Fibroblast of the conjunctiva (primary cell): ENCODE measurements around the gene MEGF6.

Experiments
- DNase-seq: peaks from one replicate; pipeline ENCODE4 v3.0.0-alpha.2; 2010; ENCODE audit warnings: low read depth

Gene MEGF6

DNA sequence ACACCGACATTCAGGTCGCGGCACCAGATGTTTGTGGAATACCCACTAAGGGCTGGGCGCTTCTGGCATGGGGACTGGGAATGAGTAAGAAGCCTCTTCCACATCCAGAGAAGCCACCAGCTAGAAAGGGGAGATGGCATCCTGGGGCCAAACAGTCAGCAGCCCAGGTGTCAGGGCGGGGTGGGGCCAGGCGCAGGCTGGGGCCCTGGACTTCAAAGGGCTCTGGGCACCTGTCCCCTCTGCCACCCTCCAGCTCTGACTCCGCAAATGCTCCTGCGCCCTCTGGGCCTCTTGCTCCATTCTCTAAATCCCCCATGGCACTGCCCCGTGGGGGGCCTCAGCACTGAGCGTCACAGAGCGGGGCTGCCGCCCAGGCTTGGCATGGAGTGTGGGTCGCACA lies 70.4 kb downstream of the MEGF6 start:
- DNase-seq, result no peak

- no peak for DNase-seq
These were observed 71.4 kb downstream of the MEGF6 start for GRCh38 chr1:3539707-3540425.

DNA sequence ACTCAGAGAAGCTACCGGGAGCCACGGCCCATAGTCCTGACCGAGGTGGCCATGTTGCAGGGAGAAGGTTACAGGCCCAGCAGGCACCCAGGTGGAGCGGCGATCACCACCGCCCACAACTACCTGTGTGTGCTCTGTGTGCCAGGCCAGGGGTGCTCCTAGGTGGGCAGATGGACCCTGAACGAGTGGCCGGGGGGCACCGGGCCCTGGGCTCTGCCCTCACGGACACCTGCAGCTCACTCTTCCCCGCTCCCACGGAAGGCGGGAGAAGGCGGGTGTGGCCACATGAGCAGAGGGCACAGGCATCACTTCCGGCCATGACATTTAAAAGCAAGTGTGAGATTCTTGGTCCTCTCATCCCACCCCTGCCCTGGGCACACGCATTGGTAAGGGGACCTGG lies 73.9 kb downstream of the MEGF6 start:
- DNase-seq, result no peak

DNA sequence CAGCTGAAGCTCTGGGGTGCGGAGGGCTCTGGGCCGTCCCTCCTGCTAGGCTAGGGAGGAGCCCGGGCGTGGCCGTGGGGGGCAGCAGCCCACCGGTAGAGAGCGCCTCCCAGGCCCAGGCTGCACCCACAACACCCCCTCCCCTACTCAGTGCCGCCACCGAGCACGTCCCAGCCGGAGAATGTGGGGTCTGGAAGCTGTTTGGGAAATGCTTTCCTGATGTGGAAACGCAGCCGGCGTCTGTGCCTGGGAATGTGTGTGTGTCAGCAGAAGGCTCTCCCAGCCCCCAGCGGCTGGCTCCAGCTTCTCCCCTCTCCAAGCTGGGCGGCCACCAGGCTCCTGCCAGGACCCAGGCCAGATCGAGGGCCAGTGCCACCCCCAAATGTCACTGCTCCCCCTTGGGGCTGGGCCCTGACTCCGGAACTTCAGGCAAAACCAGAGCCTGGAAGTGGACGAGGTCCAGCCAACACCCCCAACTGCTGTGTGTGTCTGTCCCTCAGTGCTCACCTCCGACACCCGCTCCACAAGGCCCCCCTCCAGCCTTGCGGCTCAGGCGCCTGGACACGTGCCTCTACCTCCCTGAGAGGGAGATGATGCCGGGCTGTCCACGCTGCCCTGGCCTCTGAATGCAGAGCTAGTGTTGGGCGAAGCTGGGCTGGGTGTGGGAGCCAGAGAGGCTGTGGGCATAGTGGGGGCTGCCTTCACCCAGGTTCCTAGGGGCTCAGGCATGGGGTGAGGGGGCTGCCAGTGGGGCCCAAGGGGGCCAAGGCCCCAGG lies 74.7 kb downstream of the MEGF6 start:
- no peak for DNase-seq

GRCh38 chr1:3535732-3536131 lies 75.6 kb downstream of the MEGF6 start:
- DNase-seq, result no peak

GRCh38 chr1:3534803-3535637 lies 76.3 kb downstream of the MEGF6 start:
- no peak for DNase-seq

- DNase-seq, result no peak
These were observed 78.0 kb downstream of the MEGF6 start for GRCh38 chr1:3533067-3534048.

- no peak for DNase-seq
These were observed 79.4 kb downstream of the MEGF6 start for GRCh38 chr1:3531928-3532327.

- peak; percentile 8 for DNase-seq
These were observed 80.1 kb downstream of the MEGF6 start for GRCh38 chr1:3530926-3531818.

DNA sequence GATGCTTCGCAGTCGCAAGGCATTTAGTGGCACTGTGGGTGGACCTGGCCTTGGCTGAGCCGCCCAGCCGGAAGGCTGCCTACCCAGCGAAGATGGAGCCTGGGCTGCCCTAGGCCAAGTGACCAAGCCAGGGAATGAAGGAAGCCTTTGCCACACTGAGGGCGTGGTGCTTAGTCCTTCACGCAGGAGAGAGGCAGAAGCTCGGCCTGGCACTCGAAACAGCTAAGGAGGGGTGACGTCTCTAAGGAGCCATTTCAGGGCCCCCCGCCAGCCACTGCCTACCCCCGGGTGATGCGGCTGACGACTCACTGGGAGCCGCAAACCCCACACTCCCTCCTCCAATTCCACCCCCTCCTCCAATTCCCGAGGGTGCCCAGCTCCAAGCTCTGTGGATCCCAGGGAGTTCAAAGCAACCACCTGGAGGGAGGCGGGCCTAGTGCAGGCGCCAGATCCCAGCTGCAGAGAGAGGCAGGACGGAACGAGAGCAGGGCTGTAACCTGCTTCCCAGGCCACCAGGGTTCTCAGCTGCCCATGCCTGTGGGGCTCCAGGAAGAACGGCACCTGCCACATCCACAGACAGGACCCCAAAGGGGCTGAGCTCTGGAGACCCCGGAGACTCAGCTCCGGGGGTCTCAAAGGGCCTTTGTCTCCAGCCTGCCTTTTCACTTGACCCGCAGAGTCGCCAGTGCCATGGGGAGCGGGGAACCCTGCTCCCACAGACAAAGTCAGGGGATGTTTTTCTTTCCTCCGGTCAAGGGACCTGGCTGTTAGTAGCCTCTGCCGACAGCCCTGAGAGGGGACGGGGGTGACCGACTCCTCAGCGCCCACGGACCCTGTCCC lies 81.0 kb downstream of the MEGF6 start:
- DNase-seq, result no peak

GRCh38 chr1:3529099-3529729 lies 82.1 kb downstream of the MEGF6 start:
- no peak for DNase-seq

- no peak for DNase-seq
These were observed 83.5 kb downstream of the MEGF6 start for GRCh38 chr1:3527774-3528173.

DNA sequence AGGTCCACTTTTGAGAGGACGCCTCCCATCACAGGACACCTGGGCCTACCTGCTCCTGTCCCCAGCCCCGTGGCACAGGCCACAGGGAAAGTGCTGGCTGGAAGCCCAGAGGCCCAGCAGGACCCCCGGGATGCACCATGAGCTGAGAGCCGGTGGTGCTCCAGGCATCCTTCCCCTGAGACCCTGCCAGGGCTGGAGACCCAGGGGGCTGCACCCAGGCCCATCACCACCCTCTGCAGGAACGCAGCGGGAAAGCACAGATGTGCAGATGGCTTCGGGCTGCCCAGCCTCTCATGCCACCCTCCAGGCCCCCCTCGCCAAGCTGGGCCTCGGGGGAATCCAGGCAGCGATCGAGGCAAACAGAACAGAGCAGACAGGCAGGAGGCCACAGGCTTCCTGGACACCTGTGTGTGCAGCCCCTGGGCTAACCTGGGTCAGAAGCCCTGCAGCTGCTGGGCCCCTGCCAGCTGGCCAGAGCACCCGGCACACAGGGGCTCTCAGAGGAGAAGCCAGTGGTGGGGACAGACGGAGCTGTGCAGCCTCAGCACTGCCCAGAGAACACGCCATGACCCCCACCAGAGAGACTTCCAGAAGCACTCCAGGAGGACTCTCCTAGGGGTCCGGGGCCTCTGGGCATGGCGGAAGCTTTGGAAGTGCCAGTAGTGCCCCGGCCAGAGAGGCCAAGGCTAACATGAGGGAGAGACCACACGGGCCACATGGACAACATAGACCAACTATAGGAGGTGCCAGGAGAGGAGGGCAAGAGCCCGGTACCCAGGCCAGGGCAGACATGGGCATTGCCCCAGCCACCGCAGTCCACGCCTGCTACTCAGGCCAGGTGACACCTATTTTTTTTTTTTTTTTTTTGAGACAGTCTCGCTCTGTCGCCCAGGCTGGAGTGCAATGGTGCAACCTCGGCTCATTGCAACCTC lies 85.5 kb downstream of the MEGF6 start:
- no peak for DNase-seq

DNA sequence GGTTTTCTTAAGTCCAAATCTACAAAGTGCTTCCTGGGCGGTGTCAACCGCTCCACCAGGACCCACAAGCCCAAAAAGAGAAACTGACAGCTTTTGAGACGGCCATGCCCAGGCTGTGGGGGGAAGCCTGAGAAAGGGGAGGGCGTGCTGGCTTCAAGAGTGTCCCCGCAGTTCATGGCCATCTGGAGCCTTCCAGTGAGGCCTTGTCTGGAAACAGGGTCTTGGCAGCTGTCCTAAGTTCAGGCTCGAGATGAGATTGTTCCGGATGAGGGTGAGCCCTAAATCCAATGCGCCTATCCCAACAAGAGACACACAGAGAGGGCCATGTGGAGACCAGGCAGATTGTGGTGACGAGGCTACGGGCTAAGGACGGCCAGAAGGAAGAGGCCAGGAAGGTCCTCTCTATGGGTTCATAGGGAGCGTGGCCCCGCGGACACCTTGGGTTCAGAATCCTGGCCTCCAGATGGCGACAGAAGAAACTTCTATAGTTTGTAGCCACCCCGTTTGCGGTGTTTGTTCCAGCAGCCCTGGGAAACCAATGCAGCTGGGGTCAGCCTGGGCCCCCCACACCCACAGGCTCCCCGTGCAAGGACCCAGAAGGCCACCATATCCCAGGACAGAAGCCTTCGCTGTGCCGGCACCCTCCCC lies 86.6 kb downstream of the MEGF6 start:
- no peak for DNase-seq

DNA sequence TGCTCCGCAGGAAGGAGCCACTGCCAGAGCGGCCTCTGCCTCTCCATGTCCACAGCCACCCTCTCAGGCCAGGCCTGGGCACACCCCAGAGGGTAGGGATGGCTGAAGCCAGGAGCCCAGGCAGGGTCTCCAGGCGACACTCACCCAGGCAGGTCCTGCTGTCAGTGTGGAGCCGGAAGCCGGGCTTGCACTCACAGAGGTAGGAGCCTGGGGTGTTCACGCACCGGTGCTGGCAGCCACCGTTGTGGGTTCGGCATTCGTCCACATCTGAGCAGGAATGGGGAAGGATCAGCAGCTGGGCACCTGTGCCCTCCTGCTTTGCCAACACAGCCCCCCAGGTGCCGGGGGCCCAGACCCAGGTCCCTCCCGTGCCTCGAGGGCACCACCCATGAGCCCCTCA lies 87.3 kb downstream of the MEGF6 start:
- no peak for DNase-seq

DNA sequence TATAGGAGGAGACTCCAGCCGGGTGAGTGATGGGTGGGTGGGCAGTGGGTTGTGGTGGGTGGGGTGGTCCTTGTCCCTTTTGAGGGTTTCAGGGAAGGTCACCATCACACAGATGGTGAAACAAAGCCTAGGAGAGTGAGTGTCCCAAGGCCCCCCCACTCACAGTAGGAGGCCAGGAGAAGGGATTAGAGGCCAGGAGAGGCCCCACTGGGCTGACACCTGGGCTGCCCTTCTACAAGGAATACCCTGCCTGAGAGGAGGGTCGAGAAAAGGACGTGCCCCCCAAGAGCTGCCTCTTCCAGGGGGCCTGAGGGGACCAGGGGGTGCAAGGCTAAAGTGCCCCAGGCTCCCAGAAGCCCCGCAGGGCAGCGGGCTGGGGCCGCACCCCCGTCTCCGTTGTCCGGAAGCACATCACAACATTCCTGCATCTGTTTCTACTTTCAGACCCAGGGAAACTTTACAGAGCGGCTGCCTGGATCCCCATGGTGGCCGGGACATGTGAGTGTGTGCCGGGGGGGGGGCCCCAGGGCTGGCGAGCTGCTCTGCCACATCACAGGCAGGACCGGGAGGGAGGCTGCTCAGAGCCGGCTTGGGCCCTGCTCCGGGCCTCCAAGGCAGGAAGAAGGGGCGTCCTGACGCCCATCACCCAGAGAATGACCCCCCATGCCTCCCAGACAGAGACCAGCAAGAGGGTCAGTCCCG lies 88.6 kb downstream of the MEGF6 start:
- DNase-seq, result peak; percentile 23

GRCh38 chr1:3522112-3522511 lies 89.2 kb downstream of the MEGF6 start:
- no peak for DNase-seq
